Neutrophil (primary cell): ENCODE measurements around the gene PRKRIP1.
"Not testable (repeated sequence)": the region's sequence is repeated elsewhere in the genome, so short reads cannot be mapped to it uniquely, and the experiment has no call there.

Experiments
- H3K27ac ChIP-seq: fragments of 200-600 bp; sonication (generic); 2 replicates; pipeline ENCODE4 v1.5.1; 2016; ENCODE audit warnings: mild to moderate bottlenecking, moderate library complexity
- H3K27me3 ChIP-seq: fragments of 200-600 bp; sonication (generic); 2 replicates; pipeline ENCODE4 v1.6.0; 2016; ENCODE audit warnings: mild to moderate bottlenecking
- H3K36me3 ChIP-seq: fragments of 200-600 bp; sonication (generic); 2 replicates; pipeline ENCODE4 v1.5.1; 2017
- H3K4me1 ChIP-seq, 2 experiments: fragments of 200-600 bp in 1 of 2; sonication (generic) in 1 of 2; 1 replicate in 1 of 2; 2 replicates in 1 of 2; pipeline versions ENCODE4 v1.5.1 to v1.6.1; 2013 to 2016; ENCODE audit warnings: low read depth in 1 of 2, low read length in 1 of 2, mild to moderate bottlenecking in 1 of 2, moderate library complexity in 1 of 2; ENCODE audit not compliant: control insufficient read depth in 1 of 2, insufficient read depth in 1 of 2
- H3K4me3 ChIP-seq, 2 experiments: fragments of 200-600 bp in 1 of 2; sonication (generic) in 1 of 2; 1 replicate in 1 of 2; 2 replicates in 1 of 2; pipeline ENCODE4 v1.5.1; 2013 to 2016; ENCODE audit warnings: low read depth in 1 of 2, low read length in 1 of 2, mild to moderate bottlenecking in 1 of 2, moderate library complexity in 1 of 2
- H3K9me3 ChIP-seq: fragments of 200-600 bp; sonication (generic); 2 replicates; pipeline ENCODE4 v1.5.1; 2016
- CTCF ChIP-seq: fragments of 200-600 bp; sonication (generic); IDR thresholded peaks from 2 replicates; pipeline ENCODE4 v1.5.1; 2016; ENCODE audit warnings: antibody characterized with exemption

PRKRIP1 gene

GRCh38 chr7:102376964-102377466 is 19.1 kb upstream of the PRKRIP1 start:
- no peaks in the 10 kb centered on the region for H3K9me3 ChIP-seq
- no peak for TF ChIP-seq CTCF
- peaks cover 15% of the 10 kb centered on the region for H3K36me3 ChIP-seq
- no peaks in the 10 kb centered on the region for H3K27me3 ChIP-seq
- peaks cover 8 to 10% of the 10 kb centered on the region in 2 experiments for H3K4me1 ChIP-seq
- no peak overlapping the region for H3K4me3 ChIP-seq
- H3K27ac ChIP-seq, result peak overlapping the region; percentile 53

- not testable (repeated sequence) for H3K27ac ChIP-seq, H3K4me3 ChIP-seq, H3K9me3 ChIP-seq, H3K27me3 ChIP-seq
- peaks cover 15% of the 10 kb centered on the region for H3K36me3 ChIP-seq
- peaks cover 10 to 15% of the 10 kb centered on the region in 2 experiments for H3K4me1 ChIP-seq
Measured at GRCh38 chr7:102380837-102381236, 15.3 kb upstream of the PRKRIP1 start.

GRCh38 chr7:102381696-102382425 is 14.3 kb upstream of the PRKRIP1 start:
- peaks cover 21% of the 10 kb centered on the region for H3K36me3 ChIP-seq

GRCh38 chr7:102387064-102387463 is 9.1 kb upstream of the PRKRIP1 start:
- no peak overlapping the region for H3K27ac ChIP-seq
- H3K4me3 ChIP-seq, result no peak overlapping the region
- H3K27me3 ChIP-seq, result no peaks in the 10 kb centered on the region
- peaks cover 7% of the 10 kb centered on the region for H3K36me3 ChIP-seq
- TF ChIP-seq CTCF, result no peak
- no peaks in the 10 kb centered on the region for H3K9me3 ChIP-seq
- peaks cover 0 to 7% of the 10 kb centered on the region in 2 experiments for H3K4me1 ChIP-seq

More at GRCh38 chr7:102381696-102382425, 14.3 kb upstream of the PRKRIP1 start:
- H3K27ac ChIP-seq, H3K4me3 ChIP-seq, H3K9me3 ChIP-seq, H3K27me3 ChIP-seq: not testable (repeated sequence)
- peaks cover 6 to 13% of the 10 kb centered on the region in 2 experiments for H3K4me1 ChIP-seq

- Histone ChIP-seq H3K27me3 (no peaks in the 10 kb centered on the region), H3K4me1 (no peaks in the 10 kb centered on the region), H3K36me3 (peaks cover 7% of the 10 kb centered on the region), H3K9me3 (no peaks in the 10 kb centered on the region), H3K4me3 (no peak overlapping the region), H3K27ac (no peak overlapping the region)
- TF ChIP-seq CTCF, result no peak
Measured at GRCh38 chr7:102389810-102390209, 6.4 kb upstream of the PRKRIP1 start.

- TF ChIP-seq CTCF, result peak; percentile 80
- Histone ChIP-seq H3K4me3 (no peak overlapping the region), H3K9me3 (no peaks in the 10 kb centered on the region), H3K27me3 (no peaks in the 10 kb centered on the region), H3K4me1 (peaks cover 4 to 6% of the 10 kb centered on the region in 2 experiments), H3K27ac (no peak overlapping the region), H3K36me3 (peaks cover 7% of the 10 kb centered on the region)
Measured at GRCh38 chr7:102390697-102391484, 5.3 kb upstream of the PRKRIP1 start.
